ENCODE data around the gene KDM5B.

KDM5B gene

DNA sequence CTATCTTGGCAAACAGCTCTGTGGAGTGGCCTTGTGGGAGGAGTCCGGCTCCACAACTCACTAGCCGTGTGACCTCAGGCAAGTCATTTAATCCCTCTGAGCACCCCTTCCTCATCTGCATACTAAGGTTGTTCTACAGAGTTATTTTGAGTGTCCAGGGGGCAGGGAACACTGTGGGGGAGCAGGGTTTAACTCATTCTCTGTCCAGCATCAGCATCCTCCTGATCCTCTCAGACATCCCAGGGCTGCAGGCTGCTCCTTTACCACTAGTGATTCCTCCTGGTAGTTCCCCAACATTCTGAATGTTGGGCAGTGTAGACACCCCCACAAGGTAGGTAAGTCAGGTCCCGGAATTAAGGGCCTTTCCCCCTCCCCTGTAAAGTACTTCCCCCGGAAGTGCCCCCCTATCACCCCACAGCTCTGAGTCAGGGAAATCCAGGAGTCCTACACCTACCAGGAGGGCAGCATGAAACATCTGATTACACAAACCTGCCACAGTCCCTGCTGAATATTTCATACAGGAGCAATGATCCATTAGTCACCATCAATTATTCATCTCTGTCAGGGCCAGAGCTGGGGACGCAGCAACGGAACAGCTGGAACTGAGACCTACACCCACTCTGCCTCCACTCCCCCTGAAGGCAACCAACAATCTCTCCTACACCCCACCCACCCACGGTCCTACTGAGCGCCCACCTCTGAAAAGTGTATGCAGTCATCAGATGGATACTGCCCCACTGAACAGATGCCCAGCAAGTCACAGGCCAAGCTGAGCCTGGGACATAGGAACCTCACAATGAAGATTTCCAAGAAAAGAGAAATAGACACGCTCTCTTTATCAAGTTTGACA, 118.5 kb downstream of the KDM5B start:
- H3K4me3 ChIP-seq (ENCODE audit: control insufficient read depth, low read depth, low read length), result no peak overlapping the region
- TF ChIP-seq, protein P1, sequence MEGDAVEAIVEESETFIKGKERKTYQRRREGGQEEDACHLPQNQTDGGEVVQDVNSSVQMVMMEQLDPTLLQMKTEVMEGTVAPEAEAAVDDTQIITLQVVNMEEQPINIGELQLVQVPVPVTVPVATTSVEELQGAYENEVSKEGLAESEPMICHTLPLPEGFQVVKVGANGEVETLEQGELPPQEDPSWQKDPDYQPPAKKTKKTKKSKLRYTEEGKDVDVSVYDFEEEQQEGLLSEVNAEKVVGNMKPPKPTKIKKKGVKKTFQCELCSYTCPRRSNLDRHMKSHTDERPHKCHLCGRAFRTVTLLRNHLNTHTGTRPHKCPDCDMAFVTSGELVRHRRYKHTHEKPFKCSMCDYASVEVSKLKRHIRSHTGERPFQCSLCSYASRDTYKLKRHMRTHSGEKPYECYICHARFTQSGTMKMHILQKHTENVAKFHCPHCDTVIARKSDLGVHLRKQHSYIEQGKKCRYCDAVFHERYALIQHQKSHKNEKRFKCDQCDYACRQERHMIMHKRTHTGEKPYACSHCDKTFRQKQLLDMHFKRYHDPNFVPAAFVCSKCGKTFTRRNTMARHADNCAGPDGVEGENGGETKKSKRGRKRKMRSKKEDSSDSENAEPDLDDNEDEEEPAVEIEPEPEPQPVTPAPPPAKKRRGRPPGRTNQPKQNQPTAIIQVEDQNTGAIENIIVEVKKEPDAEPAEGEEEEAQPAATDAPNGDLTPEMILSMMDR (IDR thresholded peaks at IDR 0.05; ENCODE audit: control insufficient read depth, insufficient read depth, low read depth, low read length, missing control alignments), result no peak
- no peak for DNase-seq (ENCODE audit: low read depth)

DNA sequence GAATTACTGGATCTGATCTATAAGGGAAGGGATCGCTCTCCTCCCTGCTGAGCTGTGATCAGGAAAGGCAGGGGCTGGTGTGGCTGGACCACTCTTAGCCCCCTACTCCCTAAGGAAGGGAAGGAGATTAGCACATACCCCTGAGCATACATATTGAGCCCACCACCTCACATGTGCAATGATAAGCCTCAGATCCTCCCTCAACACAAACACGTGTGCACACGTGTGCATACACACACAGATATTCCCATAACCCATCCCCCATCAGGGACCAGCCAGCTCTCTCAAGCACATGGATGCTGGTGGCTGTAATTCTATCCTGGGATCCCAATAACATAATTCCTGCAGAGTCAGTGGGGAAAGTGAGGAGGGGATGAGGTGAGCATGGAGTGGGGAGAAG, 119.1 kb downstream of the KDM5B start:
- TF ChIP-seq, protein P1 (IDR thresholded peaks at IDR 0.05; ENCODE audit: control insufficient read depth, insufficient read depth, low read depth, low read length, missing control alignments), result no peak
- H3K4me3 ChIP-seq (ENCODE audit: control insufficient read depth, low read depth, low read length), result no peak overlapping the region
- DNase-seq (ENCODE audit: low read depth), result no peak

DNA sequence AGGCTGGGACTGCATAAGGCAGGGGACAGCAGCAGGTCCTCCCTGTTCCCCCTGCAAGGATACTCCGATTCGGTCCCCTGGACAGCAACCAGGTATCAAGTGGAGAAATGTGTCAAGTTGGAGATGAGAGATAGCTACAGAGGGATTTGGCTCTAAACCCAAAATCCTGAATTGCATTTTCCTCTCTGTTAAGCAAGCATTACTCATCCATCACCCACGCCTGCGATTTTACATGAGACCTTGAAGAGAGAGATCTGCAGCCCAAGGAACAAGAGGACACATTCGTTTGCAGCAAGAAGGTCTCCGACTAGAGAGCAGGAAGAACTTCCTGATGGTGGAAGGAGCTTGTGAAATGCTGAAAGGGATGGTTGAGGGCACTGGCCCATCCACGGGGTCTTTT, 119.8 kb downstream of the KDM5B start:
- TF ChIP-seq, protein P1 (IDR thresholded peaks at IDR 0.05; ENCODE audit: control insufficient read depth, insufficient read depth, low read depth, low read length, missing control alignments), result no peak
- H3K4me3 ChIP-seq (ENCODE audit: control insufficient read depth, low read depth, low read length), result no peak overlapping the region
- DNase-seq (ENCODE audit: low read depth), result no peak

GRCh38 chr1:202687798-202688197, 120.4 kb downstream of the KDM5B start:
- H3K4me3 ChIP-seq (ENCODE audit: control insufficient read depth, low read depth, low read length), result no peak overlapping the region
- DNase-seq (ENCODE audit: low read depth), result no peak
- TF ChIP-seq, protein P1 (IDR thresholded peaks at IDR 0.05; ENCODE audit: control insufficient read depth, insufficient read depth, low read depth, low read length, missing control alignments), result no peak

GRCh38 chr1:202687370-202687769, 120.9 kb downstream of the KDM5B start:
- H3K4me3 ChIP-seq (ENCODE audit: control insufficient read depth, low read depth, low read length), result no peak overlapping the region
- no peak for DNase-seq (ENCODE audit: low read depth)
- TF ChIP-seq, protein P1 (IDR thresholded peaks at IDR 0.05; ENCODE audit: control insufficient read depth, insufficient read depth, low read depth, low read length, missing control alignments), result no peak

DNA sequence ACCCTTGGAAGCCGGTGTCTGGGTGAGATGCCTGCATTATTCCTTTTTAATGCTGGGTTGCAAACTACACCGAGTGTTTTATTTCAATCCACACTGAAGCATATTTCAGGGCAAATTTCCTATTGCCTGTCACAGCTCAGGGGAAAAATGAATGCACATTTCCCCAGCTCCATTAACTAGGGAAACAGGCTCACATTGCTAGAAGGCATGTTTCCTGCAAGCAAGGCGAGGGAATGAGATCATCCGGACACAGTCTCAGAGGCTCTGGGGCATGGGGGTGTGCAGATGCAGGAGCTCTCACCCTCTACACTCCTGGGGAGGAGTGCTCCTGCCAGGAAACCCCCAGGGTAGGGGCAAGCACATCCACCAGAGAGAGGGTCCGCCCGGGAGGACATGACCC, 122.6 kb downstream of the KDM5B start:
- TF ChIP-seq, protein P1 (IDR thresholded peaks at IDR 0.05; ENCODE audit: control insufficient read depth, insufficient read depth, low read depth, low read length, missing control alignments), result no peak
- H3K4me3 ChIP-seq (ENCODE audit: control insufficient read depth, low read depth, low read length), result no peak overlapping the region
- no peak for DNase-seq (ENCODE audit: low read depth)

Measured in AG09309 (cell line).